HepG2 (cell line): ENCODE results near the gene PSMD12. TPM values are rescaled to one million over a fixed set of nuclear protein-coding genes. Genes with fewer than 3 reads are reported as not detected.
A peak's percentile ranks its signal among the peaks of the same experiment; 100 is the strongest.

Experiments used
- ATAC-seq: fragments of 200-7000 bp; cut with Tn5 transposase; 3 replicates; pipeline ENCODE4 v1.9.1; 2020; ENCODE audit warnings: mild to moderate bottlenecking, moderate library complexity
- BruUV-seq: library from RNA; stranded (reverse); fragments of 400-500 nt; replicated peaks from 2 replicates; lab custom pipeline; 2021; lab: Mats Ljungman, UMichigan
- CTCF ChIA-PET: fragments of 300-600 bp; formaldehyde crosslinking; extraction: SDS; loops from one replicate; lab custom pipeline; 2021; ENCODE audit warnings: low total read pairs, inconsistent platforms, low intra/inter-chr PET ratio; lab: Yijun Ruan, JAX
- POLR2A ChIA-PET: fragments of 350-600 bp; sonication (Branson Sonifier 250); formaldehyde crosslinking; loops from one replicate; lab custom pipeline; 2020; ENCODE audit warnings: antibody characterized with exemption, inconsistent platforms; lab: Yijun Ruan, JAX
- DNase-seq: peaks from one replicate; pipeline ENCODE4 v3.0.0-alpha.2; 2015; ENCODE audit warnings: low spot score
- FAIRE-seq: peaks from 3 replicates; lab custom pipeline; 2011; peaks lifted over from hg19 to GRCh38; lab: Jason Lieb, UNC
- H2AFZ ChIP-seq: one replicate; pipeline ENCODE4 v1.6.1; 2011; ENCODE audit warnings: low read length, inconsistent platforms
- H3K27ac ChIP-seq: fragments of 300-600 bp; 3 replicates; pipeline ENCODE4 v1.8.0; 2011; ENCODE audit warnings: mixed run types, mild to moderate bottlenecking, mixed read lengths, low read length, inconsistent platforms; ENCODE audit not compliant: insufficient read depth; ENCODE audit errors: extremely low read length
- H3K27me3 ChIP-seq, 2 experiments: fragments of 200-600 bp in 1 of 2; 2 replicates in 1 of 2; 3 replicates in 1 of 2; pipeline versions ENCODE4 v1.6.0 to v1.8.0; 2011; ENCODE audit warnings: low read length in 2 of 2, mild to moderate bottlenecking in 2 of 2, moderate library complexity in 2 of 2, inconsistent platforms in 1 of 2; ENCODE audit not compliant: insufficient read depth in 2 of 2, control insufficient read depth in 1 of 2
- H3K36me3 ChIP-seq, 2 experiments: fragments of 200-600 bp in 1 of 2; replicated peaks in 1 of 2; 2 replicates in 1 of 2; 3 replicates in 1 of 2; pipeline versions ENCODE4 v1.5.1 to v1.8.0; 2011; ENCODE audit warnings: low read length in 2 of 2, inconsistent platforms in 1 of 2; ENCODE audit not compliant: insufficient read depth in 2 of 2, control insufficient read depth in 1 of 2
- H3K4me1 ChIP-seq: 2 replicates; pipeline ENCODE4 v1.5.1; 2012; ENCODE audit warnings: low read length, inconsistent platforms; ENCODE audit not compliant: insufficient read depth
- H3K4me2 ChIP-seq: 2 replicates; pipeline ENCODE4 v1.6.0; 2011; ENCODE audit warnings: low read depth, low read length, inconsistent platforms
- H3K4me3 ChIP-seq, 3 experiments: fragments of 200-600 bp in 1 of 3; sonication (generic), shearing (Covaris generic) in 1 of 3; replicated peaks in 1 of 3; 2 replicates each; pipeline ENCODE4 v1.5.1; 2011 to 2016; ENCODE audit warnings: low read length in 3 of 3, inconsistent platforms in 2 of 3, low read depth in 2 of 3, mild to moderate bottlenecking in 2 of 3, control low read depth in 1 of 3, mixed read lengths in 1 of 3; ENCODE audit not compliant: insufficient read depth in 1 of 3
- H3K79me2 ChIP-seq: one replicate; pipeline ENCODE4 v1.6.1; 2011; ENCODE audit warnings: low read length, inconsistent platforms; ENCODE audit not compliant: insufficient read depth
- H3K9ac ChIP-seq: 2 replicates; pipeline ENCODE4 v1.6.0; 2011; ENCODE audit warnings: mild to moderate bottlenecking, low read depth, low read length, inconsistent platforms; ENCODE audit not compliant: insufficient read depth
- H3K9me3 ChIP-seq: 2 replicates; pipeline ENCODE4 v1.5.1; 2012; ENCODE audit warnings: mild to moderate bottlenecking, low read length
- H4K20me1 ChIP-seq: 2 replicates; pipeline ENCODE4 v1.6.0; 2011; ENCODE audit warnings: inconsistent platforms, mild to moderate bottlenecking, low read length, moderate library complexity; ENCODE audit not compliant: insufficient read depth
- ASH2L ChIP-seq: fragments of 300-600, 200-600 bp; sonication (generic); IDR thresholded peaks from 2 replicates; pipeline ENCODE4 v1.7.0; 2017; ENCODE audit warnings: low read depth, mild to moderate bottlenecking, moderate library complexity, mixed read lengths, low read length; ENCODE audit not compliant: insufficient read length
- NFKBIZ ChIP-seq: IDR thresholded peaks from 2 replicates; pipeline ENCODE4 v1.6.1; 2018; ENCODE audit warnings: missing genetic modification reagents, missing compliant biosample characterization
- NFRKB ChIP-seq: fragments of 450-650 bp; IDR thresholded peaks from 2 replicates; pipeline ENCODE4 v1.6.1; 2017
- POLR2A ChIP-seq, 2 experiments: IDR thresholded peaks; 2 replicates each; pipeline ENCODE4 v1.6.1; 2011; ENCODE audit warnings: low read depth in 2 of 2, low read length in 2 of 2, mild to moderate bottlenecking in 1 of 2, moderate library complexity in 1 of 2; ENCODE audit not compliant: insufficient read depth in 1 of 2
- REXO4 ChIP-seq: sonication (generic); formaldehyde crosslinking; IDR thresholded peaks from 2 replicates; pipeline ENCODE4 v1.8.0; 2022; ENCODE audit warnings: missing genetic modification reagents, mild to moderate bottlenecking, borderline replicate concordance
- SP140L ChIP-seq: sonication (generic); formaldehyde crosslinking; IDR thresholded peaks from 2 replicates; pipeline ENCODE4 v1.4.0; 2020; ENCODE audit warnings: missing genetic modification reagents, borderline replicate concordance
- ZBTB21 ChIP-seq: sonication (generic); formaldehyde crosslinking; IDR thresholded peaks from 2 replicates; pipeline ENCODE4 v1.4.0; 2020; ENCODE audit warnings: missing genetic modification reagents
- ZNF382 ChIP-seq: sonication (generic); formaldehyde crosslinking; IDR thresholded peaks from 2 replicates; pipeline ENCODE4 v1.5.0; 2020; ENCODE audit warnings: missing genetic modification reagents, mild to moderate bottlenecking, borderline replicate concordance
- ZNF839 ChIP-seq: sonication (generic); formaldehyde crosslinking; IDR thresholded peaks from 2 replicates; pipeline ENCODE4 v1.4.0; 2020; ENCODE audit warnings: missing genetic modification reagents, mild to moderate bottlenecking, borderline replicate concordance
- ZNF879 ChIP-seq: sonication (generic); formaldehyde crosslinking; IDR thresholded peaks from 2 replicates; pipeline ENCODE4 v1.8.1; 2023; ENCODE audit warnings: missing genetic modification reagents
- WGBS: methylation state at CpG from one replicate; pipeline ENCODE4 v1.1.6; 2017; ENCODE audit warnings: low lambda C conversion rate; 5-methylcytosine and 5-hydroxymethylcytosine counted together
- in situ Hi-C: cut with HindIII; loops from 2 replicates; pipeline ENCODE4 v1.10.0; 2017; ENCODE audit warnings: low pct_unique_long_range_greater_than_20kb; ENCODE audit not compliant: extremely low pct_ligation_motif_present
- intact Hi-C: fragments of 100-400 bp; cut with micrococcal nuclease; formaldehyde crosslinking; loops from one replicate; pipeline ENCODE4 v1.10.0; 2022; ENCODE audit not compliant: unreplicated experiment
- polyA plus RNA-seq, 8 experiments: library from polyadenylated mRNA; depleted of rRNA in 3 of 8; stranded (reverse) in 7 of 8; unstranded in 1 of 8; fragments of >200 nt; fragmentation: Illumina TruSeq in 4 of 8; extraction: Trizol in 4 of 8; gene quantifications; 2 replicates each; pipeline versions ENCODE4 v1.2.1 to v1.2.3, GENCODE V29; 2011 to 2016; ENCODE audit warnings: low read depth in 4 of 8, missing spikeins in 1 of 8, mixed read lengths in 1 of 8; ENCODE audit not compliant: insufficient read depth in 1 of 8
- total RNA-seq, 5 experiments: library from RNA; depleted of rRNA; stranded (reverse); fragments of >200 nt; fragmentation: Illumina TruSeq; extraction: Trizol; gene quantifications; 2 replicates each; pipeline ENCODE4 v1.2.3, GENCODE V29; 2016; ENCODE audit warnings: low read depth in 1 of 5
- TF ChIP-seq, protein P1 (sequence below): sonication (generic); formaldehyde crosslinking; IDR thresholded peaks from 2 replicates; pipeline ENCODE4 v1.9.0; 2022; ENCODE audit warnings: low read depth, missing genetic modification reagents
- TF ChIP-seq, protein P2 (sequence below): sonication (generic); formaldehyde crosslinking; conservative IDR thresholded peaks from 2 replicates; pipeline ENCODE4 v1.4.0; 2020; ENCODE audit warnings: missing genetic modification reagents
- TF ChIP-seq, protein P3 (sequence below): IDR thresholded peaks from 2 replicates; pipeline ENCODE4 v1.4.0; 2020; ENCODE audit warnings: mild to moderate bottlenecking, missing genetic modification reagents

Gene PSMD12
- total and polyA plus RNA-seq, 2 of the 13 experiments (the other 11 are each of a cell fraction or from before 2014, with no cell fraction given): 27.4 to 71.7 TPM

- CTCF ChIA-PET: no interaction called here
- Histone ChIP-seq H3K36me3 (peaks cover 10 to 44% of the 10 kb centered on the region in 2 experiments), H3K4me3 (no peak overlapping the region), H3K27ac (no peak overlapping the region), H3K9me3 (no peaks in the 10 kb centered on the region), H3K4me2 (no peak overlapping the region), H3K4me1 (peaks cover 43% of the 10 kb centered on the region), H3K9ac (no peak overlapping the region)
- BruUV-seq: no TSS peak
- ATAC-seq: no peak
- DNase-seq: no peak
- intact Hi-C loops (loop anchor here (10.0 kb wide), 1 partner anchor 117 kb away; the partner anchor contains the start of gene HELZ), in situ Hi-C loops (no loop called here)
- POLR2A ChIA-PET: no interaction called here
- 96% methylated on average over 9 of the region's 9 CpGs for WGBS
- TF ChIP-seq POLR2A (IDR thresholded peaks at IDR 0.05; ENCODE audit: insufficient read depth in 1 of 2, low read depth in 2 of 2, low read length in 2 of 2) (0 out of 4 replicates have a peak, but pooled peaks of 1 of the 2 experiments have one; percentile 0), ASH2L (no peak), ZNF839 (CRISPR knock-in tag) (no peak), ZNF879 (no peak), NFKBIZ (no peak), SP140L (CRISPR knock-in tag) (no peak)
- TF ChIP-seq, all 625 proteins: peak for 1
- peaks cover 57% of the 10 kb centered on the region for H4K20me1 ChIP-seq
- no peak overlapping the region for H2AFZ ChIP-seq
- H3K79me2 ChIP-seq: peaks cover 89% of the 10 kb centered on the region
- H3K27me3 ChIP-seq: no peaks in the 10 kb centered on the region; a peak in 1 of 5 replicates
- no peak for FAIRE-seq
These were observed 4.2 kb downstream of the PSMD12 start for GRCh38 chr17:67362173-67362572.

DNA sequence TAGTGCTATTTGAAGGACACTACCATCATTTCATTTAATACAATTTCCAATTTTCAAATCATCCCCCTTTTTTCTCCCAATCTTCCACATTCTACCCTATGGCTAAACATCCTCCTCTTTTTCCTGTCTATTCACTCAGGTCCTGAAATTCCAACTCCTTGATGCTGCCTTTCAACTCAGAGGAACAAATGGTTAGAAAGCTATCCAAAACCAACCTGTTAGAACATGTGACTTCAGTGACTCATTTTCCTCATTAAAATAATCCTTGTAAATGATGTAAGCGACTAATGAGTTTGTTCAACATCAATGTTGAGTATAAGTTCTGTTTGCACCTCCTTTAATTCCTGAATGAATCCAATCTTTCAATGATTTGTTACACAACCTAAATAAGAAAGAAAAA, 5.5 kb downstream of the PSMD12 start:
- H4K20me1 ChIP-seq: peaks cover 57% of the 10 kb centered on the region
- H3K27ac ChIP-seq: no peak overlapping the region
- DNase-seq (no peak), ATAC-seq (no peak)
- CTCF ChIA-PET: no interaction called here
- no peak for TF ChIP-seq ZNF382 (CRISPR knock-in tag)
- TF ChIP-seq, protein P1, sequence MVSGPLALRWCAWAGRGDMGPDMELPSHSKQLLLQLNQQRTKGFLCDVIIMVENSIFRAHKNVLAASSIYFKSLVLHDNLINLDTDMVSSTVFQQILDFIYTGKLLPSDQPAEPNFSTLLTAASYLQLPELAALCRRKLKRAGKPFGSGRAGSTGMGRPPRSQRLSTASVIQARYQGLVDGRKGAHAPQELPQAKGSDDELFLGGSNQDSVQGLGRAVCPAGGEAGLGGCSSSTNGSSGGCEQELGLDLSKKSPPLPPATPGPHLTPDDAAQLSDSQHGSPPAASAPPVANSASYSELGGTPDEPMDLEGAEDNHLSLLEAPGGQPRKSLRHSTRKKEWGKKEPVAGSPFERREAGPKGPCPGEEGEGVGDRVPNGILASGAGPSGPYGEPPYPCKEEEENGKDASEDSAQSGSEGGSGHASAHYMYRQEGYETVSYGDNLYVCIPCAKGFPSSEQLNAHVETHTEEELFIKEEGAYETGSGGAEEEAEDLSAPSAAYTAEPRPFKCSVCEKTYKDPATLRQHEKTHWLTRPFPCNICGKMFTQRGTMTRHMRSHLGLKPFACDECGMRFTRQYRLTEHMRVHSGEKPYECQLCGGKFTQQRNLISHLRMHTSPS: no peak
- no peak for TF ChIP-seq ZBTB21
- TF ChIP-seq, protein P2, sequence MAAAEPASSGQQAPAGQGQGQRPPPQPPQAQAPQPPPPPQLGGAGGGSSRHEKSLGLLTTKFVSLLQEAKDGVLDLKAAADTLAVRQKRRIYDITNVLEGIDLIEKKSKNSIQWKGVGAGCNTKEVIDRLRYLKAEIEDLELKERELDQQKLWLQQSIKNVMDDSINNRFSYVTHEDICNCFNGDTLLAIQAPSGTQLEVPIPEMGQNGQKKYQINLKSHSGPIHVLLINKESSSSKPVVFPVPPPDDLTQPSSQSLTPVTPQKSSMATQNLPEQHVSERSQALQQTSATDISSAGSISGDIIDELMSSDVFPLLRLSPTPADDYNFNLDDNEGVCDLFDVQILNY: no peak
- TF ChIP-seq NFRKB: no peak
- TF ChIP-seq REXO4 (CRISPR knock-in tag): no peak
- TF ChIP-seq, protein P3, sequence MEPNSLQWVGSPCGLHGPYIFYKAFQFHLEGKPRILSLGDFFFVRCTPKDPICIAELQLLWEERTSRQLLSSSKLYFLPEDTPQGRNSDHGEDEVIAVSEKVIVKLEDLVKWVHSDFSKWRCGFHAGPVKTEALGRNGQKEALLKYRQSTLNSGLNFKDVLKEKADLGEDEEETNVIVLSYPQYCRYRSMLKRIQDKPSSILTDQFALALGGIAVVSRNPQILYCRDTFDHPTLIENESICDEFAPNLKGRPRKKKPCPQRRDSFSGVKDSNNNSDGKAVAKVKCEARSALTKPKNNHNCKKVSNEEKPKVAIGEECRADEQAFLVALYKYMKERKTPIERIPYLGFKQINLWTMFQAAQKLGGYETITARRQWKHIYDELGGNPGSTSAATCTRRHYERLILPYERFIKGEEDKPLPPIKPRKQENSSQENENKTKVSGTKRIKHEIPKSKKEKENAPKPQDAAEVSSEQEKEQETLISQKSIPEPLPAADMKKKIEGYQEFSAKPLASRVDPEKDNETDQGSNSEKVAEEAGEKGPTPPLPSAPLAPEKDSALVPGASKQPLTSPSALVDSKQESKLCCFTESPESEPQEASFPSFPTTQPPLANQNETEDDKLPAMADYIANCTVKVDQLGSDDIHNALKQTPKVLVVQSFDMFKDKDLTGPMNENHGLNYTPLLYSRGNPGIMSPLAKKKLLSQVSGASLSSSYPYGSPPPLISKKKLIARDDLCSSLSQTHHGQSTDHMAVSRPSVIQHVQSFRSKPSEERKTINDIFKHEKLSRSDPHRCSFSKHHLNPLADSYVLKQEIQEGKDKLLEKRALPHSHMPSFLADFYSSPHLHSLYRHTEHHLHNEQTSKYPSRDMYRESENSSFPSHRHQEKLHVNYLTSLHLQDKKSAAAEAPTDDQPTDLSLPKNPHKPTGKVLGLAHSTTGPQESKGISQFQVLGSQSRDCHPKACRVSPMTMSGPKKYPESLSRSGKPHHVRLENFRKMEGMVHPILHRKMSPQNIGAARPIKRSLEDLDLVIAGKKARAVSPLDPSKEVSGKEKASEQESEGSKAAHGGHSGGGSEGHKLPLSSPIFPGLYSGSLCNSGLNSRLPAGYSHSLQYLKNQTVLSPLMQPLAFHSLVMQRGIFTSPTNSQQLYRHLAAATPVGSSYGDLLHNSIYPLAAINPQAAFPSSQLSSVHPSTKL (CRISPR knock-in tag): no peak
- TF ChIP-seq, all 625 proteins: peak for 0
- POLR2A ChIA-PET: no interaction called here
- H3K79me2 ChIP-seq: peaks cover 84% of the 10 kb centered on the region
- FAIRE-seq: no peak
- no TSS peak for BruUV-seq
- H3K27me3 ChIP-seq: no peaks in the 10 kb centered on the region; a peak in 1 of 5 replicates
- WGBS: 98% methylated on average over 1 of the region's 1 CpG
- H3K4me1 ChIP-seq: peaks cover 39% of the 10 kb centered on the region
- H3K9ac ChIP-seq: no peak overlapping the region
- no peak overlapping the region for H3K4me3 ChIP-seq
- H2AFZ ChIP-seq: no peak overlapping the region
- H3K36me3 ChIP-seq: peaks cover 12 to 54% of the 10 kb centered on the region in 2 experiments
- intact Hi-C loops (loop anchor here (10.0 kb wide), 1 partner anchor 116 kb away; the partner anchor contains the start of gene HELZ), in situ Hi-C loops (no loop called here)
- H3K9me3 ChIP-seq: no peaks in the 10 kb centered on the region
- H3K4me2 ChIP-seq: no peak overlapping the region
